GM23338 (cell line): ENCODE results near the gene FARP1. TPM values are rescaled to one million over a fixed set of nuclear protein-coding genes. Genes with fewer than 3 reads are reported as not detected.
"Not testable (repeated sequence)": the region's sequence is repeated elsewhere in the genome, so short reads cannot be mapped to it uniquely, and the experiment has no call there.

Experiments
- ATAC-seq: fragments of 200-7000 bp; cut with Tn5 transposase; 3 replicates; pipeline ENCODE4 v1.9.1; 2020
- DNase-seq: peaks from one replicate; pipeline ENCODE4 v3.0.0-alpha.2; 2015; ENCODE audit warnings: low spot score
- H2AFZ ChIP-seq: fragments of 200-600 bp; sonication (generic); 2 replicates; pipeline ENCODE4 v1.8.0; 2016; ENCODE audit warnings: antibody characterized with exemption, mild to moderate bottlenecking, moderate library complexity
- H3F3A ChIP-seq: fragments of 200-600 bp; sonication (generic); replicated peaks from 2 replicates; pipeline ENCODE4 v1.8.0; 2017; ENCODE audit warnings: antibody characterized with exemption, mixed run types, low read depth
- H3K27ac ChIP-seq: fragments of 200-600 bp; sonication (generic); 2 replicates; pipeline ENCODE4 v1.6.1; 2016; ENCODE audit warnings: low read depth
- H3K27me3 ChIP-seq: fragments of 200-600 bp; sonication (generic); 2 replicates; pipeline ENCODE4 v1.8.0; 2016; ENCODE audit warnings: mild to moderate bottlenecking, mixed run types, moderate library complexity; ENCODE audit not compliant: insufficient read depth
- H3K36me3 ChIP-seq: fragments of 200-600 bp; sonication (generic); 2 replicates; pipeline ENCODE4 v1.8.0; 2016; ENCODE audit warnings: mild to moderate bottlenecking; ENCODE audit not compliant: insufficient read depth
- H3K4me1 ChIP-seq: fragments of 200-600 bp; sonication (generic); 2 replicates; pipeline ENCODE4 v1.8.0; 2016; ENCODE audit warnings: mild to moderate bottlenecking, moderate library complexity; ENCODE audit not compliant: insufficient read depth
- H3K4me2 ChIP-seq: fragments of 200-600 bp; sonication (generic); 2 replicates; pipeline ENCODE4 v1.7.1; 2017; ENCODE audit warnings: mixed run types
- H3K4me3 ChIP-seq: fragments of 200-600 bp; sonication (generic); 2 replicates; pipeline ENCODE4 v1.6.1; 2016; ENCODE audit warnings: mixed run types
- H3K79me2 ChIP-seq: fragments of 200-600 bp; sonication (generic); replicated peaks from 2 replicates; pipeline ENCODE4 v1.8.0; 2017; ENCODE audit warnings: mild to moderate bottlenecking; ENCODE audit not compliant: insufficient read depth
- H3K9me2 ChIP-seq: fragments of 200-600 bp; sonication (generic); 2 replicates; pipeline ENCODE4 v1.8.0; 2017; ENCODE audit not compliant: insufficient read depth
- H4K20me1 ChIP-seq: fragments of 200-600 bp; sonication (generic); replicated peaks from 2 replicates; pipeline ENCODE4 v1.8.0; 2017; ENCODE audit warnings: mild to moderate bottlenecking; ENCODE audit not compliant: insufficient read depth
- H3K27ac Mint-ChIP-seq: 2 replicates; pipeline ENCODE4 v1.8.0; 2020; ENCODE audit warnings: inconsistent platforms, mild to moderate bottlenecking, moderate library complexity, mixed read lengths
- H3K27me3 Mint-ChIP-seq: 3 replicates; pipeline ENCODE4 v1.8.0; 2022; ENCODE audit warnings: low read depth, mild to moderate bottlenecking, moderate library complexity, mixed read lengths, inconsistent platforms; ENCODE audit not compliant: insufficient read depth, poor library complexity
- H3K36me3 Mint-ChIP-seq: 3 replicates; pipeline ENCODE4 v1.8.0; 2021; ENCODE audit warnings: low read depth, mild to moderate bottlenecking, inconsistent platforms, moderate library complexity, mixed read lengths
- H3K4me1 Mint-ChIP-seq: 3 replicates; pipeline ENCODE4 v1.8.0; 2020; ENCODE audit warnings: mild to moderate bottlenecking, inconsistent platforms, mixed read lengths
- H3K4me3 Mint-ChIP-seq: 3 replicates; pipeline ENCODE4 v1.8.0; 2021; ENCODE audit warnings: moderate library complexity, mild to moderate bottlenecking, inconsistent platforms, mixed read lengths
- H3K9me3 Mint-ChIP-seq: 3 replicates; pipeline ENCODE4 v1.8.0; 2020; ENCODE audit warnings: moderate library complexity, mild to moderate bottlenecking, inconsistent platforms, mixed read lengths
- ETS1 ChIP-seq: IDR thresholded peaks from 2 replicates; pipeline ENCODE4 v1.6.1; 2016; ENCODE audit warnings: antibody characterized with exemption
- REST ChIP-seq: IDR thresholded peaks from one replicate; pipeline ENCODE4 v1.6.1; 2018; ENCODE audit warnings: antibody characterized with exemption; ENCODE audit not compliant: unreplicated experiment
- polyA plus RNA-seq: library from polyadenylated mRNA; unstranded; fragments of >200 nt; fragmentation: Nextera tagmentation; extraction: Ambion mirVana; gene quantifications from 2 replicates; pipeline ENCODE4 v1.2.1, GENCODE V29; 2016
- total RNA-seq: library from RNA; depleted of rRNA; stranded (reverse); fragments of >200 nt; shearing (Covaris generic); gene quantifications from 2 replicates; pipeline ENCODE4 v1.2.3, GENCODE V29; 2014
- TF ChIP-seq, protein P1 (sequence below): fragments of 250-450 bp; sonication (Bioruptor Pico); IDR thresholded peaks from 2 replicates; pipeline ENCODE4 v1.5.0; 2020; ENCODE audit warnings: mild to moderate bottlenecking, moderate library complexity

The FARP1 gene
- total and polyA plus RNA-seq, 2 experiments from 2014 or later: 53.6 to 82.5 TPM

DNA sequence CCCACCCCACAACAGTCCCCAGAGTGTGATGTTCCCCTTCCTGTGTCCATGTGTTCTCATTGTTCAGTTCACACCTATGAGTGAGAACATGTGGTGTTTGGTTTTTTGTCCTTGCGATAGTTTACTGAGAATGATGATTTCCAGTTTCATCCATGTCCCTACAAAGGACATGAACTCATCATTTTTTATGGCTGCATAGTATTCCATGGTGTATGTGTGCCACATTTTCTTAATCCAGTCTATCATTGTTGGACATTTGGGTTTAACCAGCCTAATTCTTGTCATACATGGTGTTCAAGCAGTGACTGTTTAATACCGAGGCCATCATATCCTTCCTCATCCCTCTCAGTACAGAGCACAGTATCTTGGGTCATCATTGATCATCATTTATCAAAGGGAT, 226.6 kb downstream of the FARP1 start:
- not testable (repeated sequence) for H3K27me3 Mint-ChIP-seq, H3K4me2 ChIP-seq, H2AFZ ChIP-seq, H3K27ac ChIP-seq, H3K9me2 ChIP-seq, H3F3A ChIP-seq, DNase-seq, H3K27ac Mint-ChIP-seq, H3K36me3 ChIP-seq, ATAC-seq, H3K4me3 ChIP-seq, H4K20me1 ChIP-seq, H3K4me3 Mint-ChIP-seq, H3K79me2 ChIP-seq, H3K9me3 Mint-ChIP-seq, H3K27me3 ChIP-seq
- Mint-ChIP-seq H3K36me3 (peaks cover 37% of the 10 kb centered on the region), H3K4me1 (peaks cover 34% of the 10 kb centered on the region)
- H3K4me1 ChIP-seq: peaks cover 31% of the 10 kb centered on the region

DNA sequence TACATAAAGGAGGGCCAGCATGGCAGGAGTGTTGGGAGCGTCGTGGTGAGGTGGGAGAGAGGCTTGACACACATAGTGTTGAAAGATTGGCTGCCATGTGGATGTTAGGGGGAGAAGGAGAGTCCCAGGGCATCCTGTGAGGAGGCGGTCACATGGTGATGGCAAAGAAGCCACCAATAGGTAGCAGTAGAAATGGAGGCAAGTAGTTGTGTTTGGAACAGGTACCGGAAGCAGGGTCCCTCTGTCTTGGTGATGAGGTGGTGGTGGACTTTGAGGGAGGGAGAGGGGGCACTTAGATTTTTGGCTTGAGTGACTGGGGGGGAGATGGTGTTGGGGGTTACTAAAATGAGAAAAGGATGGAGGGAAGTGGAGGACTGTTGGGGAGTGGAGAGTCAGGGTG, 227.4 kb downstream of the FARP1 start:
- Mint-ChIP-seq H3K4me1 (peaks cover 32% of the 10 kb centered on the region), H3K27ac (no peak overlapping the region), H3K36me3 (peaks cover 43% of the 10 kb centered on the region), H3K9me3 (peaks cover 9% of the 10 kb centered on the region), H3K27me3 (peaks cover 4% of the 10 kb centered on the region), H3K4me3 (no peak overlapping the region)
- Histone ChIP-seq H3K4me3 (no peak overlapping the region), H2AFZ (no peak overlapping the region), H3K79me2 (peaks cover 10% of the 10 kb centered on the region; the same call in 1 of the 2 replicates), H3K27ac (no peak overlapping the region), H3F3A (no peaks in the 10 kb centered on the region), H3K27me3 (no peaks in the 10 kb centered on the region), H3K9me2 (no peaks in the 10 kb centered on the region), H4K20me1 (no peaks in the 10 kb centered on the region), H3K4me1 (peaks cover 31% of the 10 kb centered on the region), H3K36me3 (no peaks in the 10 kb centered on the region), H3K4me2 (no peak overlapping the region; the same call in 1 of the 2 replicates)
- ATAC-seq: no peak
- TF ChIP-seq ETS1 (no peak), REST (no peak)
- TF ChIP-seq, protein P1, sequence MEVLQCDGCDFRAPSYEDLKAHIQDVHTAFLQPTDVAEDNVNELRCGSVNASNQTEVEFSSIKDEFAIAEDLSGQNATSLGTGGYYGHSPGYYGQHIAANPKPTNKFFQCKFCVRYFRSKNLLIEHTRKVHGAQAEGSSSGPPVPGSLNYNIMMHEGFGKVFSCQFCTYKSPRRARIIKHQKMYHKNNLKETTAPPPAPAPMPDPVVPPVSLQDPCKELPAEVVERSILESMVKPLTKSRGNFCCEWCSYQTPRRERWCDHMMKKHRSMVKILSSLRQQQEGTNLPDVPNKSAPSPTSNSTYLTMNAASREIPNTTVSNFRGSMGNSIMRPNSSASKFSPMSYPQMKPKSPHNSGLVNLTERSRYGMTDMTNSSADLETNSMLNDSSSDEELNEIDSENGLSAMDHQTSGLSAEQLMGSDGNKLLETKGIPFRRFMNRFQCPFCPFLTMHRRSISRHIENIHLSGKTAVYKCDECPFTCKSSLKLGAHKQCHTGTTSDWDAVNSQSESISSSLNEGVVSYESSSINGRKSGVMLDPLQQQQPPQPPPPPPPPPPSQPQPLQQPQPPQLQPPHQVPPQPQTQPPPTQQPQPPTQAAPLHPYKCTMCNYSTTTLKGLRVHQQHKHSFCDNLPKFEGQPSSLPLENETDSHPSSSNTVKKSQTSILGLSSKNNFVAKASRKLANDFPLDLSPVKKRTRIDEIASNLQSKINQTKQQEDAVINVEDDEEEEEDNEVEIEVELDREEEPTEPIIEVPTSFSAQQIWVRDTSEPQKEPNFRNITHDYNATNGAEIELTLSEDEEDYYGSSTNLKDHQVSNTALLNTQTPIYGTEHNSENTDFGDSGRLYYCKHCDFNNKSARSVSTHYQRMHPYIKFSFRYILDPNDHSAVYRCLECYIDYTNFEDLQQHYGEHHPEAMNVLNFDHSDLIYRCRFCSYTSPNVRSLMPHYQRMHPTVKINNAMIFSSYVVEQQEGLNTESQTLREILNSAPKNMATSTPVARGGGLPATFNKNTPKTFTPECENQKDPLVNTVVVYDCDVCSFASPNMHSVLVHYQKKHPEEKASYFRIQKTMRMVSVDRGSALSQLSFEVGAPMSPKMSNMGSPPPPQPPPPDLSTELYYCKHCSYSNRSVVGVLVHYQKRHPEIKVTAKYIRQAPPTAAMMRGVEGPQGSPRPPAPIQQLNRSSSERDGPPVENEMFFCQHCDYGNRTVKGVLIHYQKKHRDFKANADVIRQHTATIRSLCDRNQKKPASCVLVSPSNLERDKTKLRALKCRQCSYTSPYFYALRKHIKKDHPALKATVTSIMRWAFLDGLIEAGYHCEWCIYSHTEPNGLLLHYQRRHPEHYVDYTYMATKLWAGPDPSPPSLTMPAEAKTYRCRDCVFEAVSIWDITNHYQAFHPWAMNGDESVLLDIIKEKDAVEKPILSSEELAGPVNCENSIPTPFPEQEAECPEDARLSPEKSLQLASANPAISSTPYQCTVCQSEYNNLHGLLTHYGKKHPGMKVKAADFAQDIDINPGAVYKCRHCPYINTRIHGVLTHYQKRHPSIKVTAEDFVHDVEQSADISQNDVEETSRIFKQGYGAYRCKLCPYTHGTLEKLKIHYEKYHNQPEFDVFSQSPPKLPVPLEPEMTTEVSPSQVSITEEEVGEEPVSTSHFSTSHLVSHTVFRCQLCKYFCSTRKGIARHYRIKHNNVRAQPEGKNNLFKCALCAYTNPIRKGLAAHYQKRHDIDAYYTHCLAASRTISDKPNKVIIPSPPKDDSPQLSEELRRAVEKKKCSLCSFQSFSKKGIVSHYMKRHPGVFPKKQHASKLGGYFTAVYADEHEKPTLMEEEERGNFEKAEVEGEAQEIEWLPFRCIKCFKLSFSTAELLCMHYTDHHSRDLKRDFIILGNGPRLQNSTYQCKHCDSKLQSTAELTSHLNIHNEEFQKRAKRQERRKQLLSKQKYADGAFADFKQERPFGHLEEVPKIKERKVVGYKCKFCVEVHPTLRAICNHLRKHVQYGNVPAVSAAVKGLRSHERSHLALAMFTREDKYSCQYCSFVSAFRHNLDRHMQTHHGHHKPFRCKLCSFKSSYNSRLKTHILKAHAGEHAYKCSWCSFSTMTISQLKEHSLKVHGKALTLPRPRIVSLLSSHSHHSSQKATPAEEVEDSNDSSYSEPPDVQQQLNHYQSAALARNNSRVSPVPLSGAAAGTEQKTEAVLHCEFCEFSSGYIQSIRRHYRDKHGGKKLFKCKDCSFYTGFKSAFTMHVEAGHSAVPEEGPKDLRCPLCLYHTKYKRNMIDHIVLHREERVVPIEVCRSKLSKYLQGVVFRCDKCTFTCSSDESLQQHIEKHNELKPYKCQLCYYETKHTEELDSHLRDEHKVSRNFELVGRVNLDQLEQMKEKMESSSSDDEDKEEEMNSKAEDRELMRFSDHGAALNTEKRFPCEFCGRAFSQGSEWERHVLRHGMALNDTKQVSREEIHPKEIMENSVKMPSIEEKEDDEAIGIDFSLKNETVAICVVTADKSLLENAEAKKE: no peak
- no peak for DNase-seq
